Measurements from ENCODE around the gene NNT.

GRCh38 chr5:43570450-43571158 lies 32.4 kb upstream of the NNT start:
- TF ChIP-seq CTCF (conservative IDR thresholded peaks at IDR 0.05; ENCODE audit: low read length) (no peak), EZH2phosphoT487 (IDR thresholded peaks at IDR 0.05; ENCODE audit: borderline replicate concordance) (no peak)

Measured in Loucy (cell line).